ENCODE measurements around the gene EXD3.

EXD3 gene

GRCh38 chr9:137313326-137313936 lies 109.5 kb downstream of the EXD3 start:
- no peak for DNase-seq

- DNase-seq: no peak
These were observed 110.1 kb downstream of the EXD3 start for GRCh38 chr9:137312852-137313325.

- no peak for DNase-seq
These were observed 110.7 kb downstream of the EXD3 start for GRCh38 chr9:137311986-137312851.

GRCh38 chr9:137311171-137311985 lies 111.6 kb downstream of the EXD3 start:
- DNase-seq: no peak

GRCh38 chr9:137310189-137311052 lies 112.5 kb downstream of the EXD3 start:
- DNase-seq: no peak

- DNase-seq: no peak
These were observed 113.4 kb downstream of the EXD3 start for GRCh38 chr9:137309368-137310188.

- no peak for DNase-seq
These were observed 114.8 kb downstream of the EXD3 start for GRCh38 chr9:137308057-137308619.

GRCh38 chr9:137307255-137308056 lies 115.5 kb downstream of the EXD3 start:
- DNase-seq: no peak

GRCh38 chr9:137306850-137307254 lies 116.1 kb downstream of the EXD3 start:
- DNase-seq: no peak

- DNase-seq: no peak
These were observed 116.7 kb downstream of the EXD3 start for GRCh38 chr9:137306066-137306849.

GRCh38 chr9:137305798-137306065 lies 117.2 kb downstream of the EXD3 start:
- DNase-seq: no peak

- peak; percentile 76 for DNase-seq
These were observed 117.7 kb downstream of the EXD3 start for GRCh38 chr9:137305060-137305797.

GRCh38 chr9:137304383-137305059 lies 118.4 kb downstream of the EXD3 start:
- no peak for DNase-seq

GRCh38 chr9:137303893-137304382 lies 119.0 kb downstream of the EXD3 start:
- no peak for DNase-seq

GRCh38 chr9:137303151-137303892 lies 119.6 kb downstream of the EXD3 start:
- peak; percentile 16 for DNase-seq

- peak; percentile 53 for DNase-seq
These were observed 120.4 kb downstream of the EXD3 start for GRCh38 chr9:137302449-137303150.

GRCh38 chr9:137302118-137302448 lies 120.9 kb downstream of the EXD3 start, which contains the start of gene NRARP:
Gene NRARP, minus strand, starts transcription at chr9:137302271. Its CDS starts 343 bp downstream, at chr9:137301928.
- peak; percentile 66 for DNase-seq

All from DMS79 treated with DMSO at 0.1 percent for 48 hours (cell line).